NCI-H748 treated with DMSO at 0.1 percent for 48 hours (cell line): ENCODE measurements around the gene TICAM1.
"Not testable (repeated sequence)": the region's sequence is repeated elsewhere in the genome, so short reads cannot be mapped to it uniquely, and the experiment has no call there.

Source experiments
- DNase-seq: peaks from one replicate; lab custom pipeline; 2025; lab: John Stamatoyannopoulos, UW

The TICAM1 gene

DNA sequence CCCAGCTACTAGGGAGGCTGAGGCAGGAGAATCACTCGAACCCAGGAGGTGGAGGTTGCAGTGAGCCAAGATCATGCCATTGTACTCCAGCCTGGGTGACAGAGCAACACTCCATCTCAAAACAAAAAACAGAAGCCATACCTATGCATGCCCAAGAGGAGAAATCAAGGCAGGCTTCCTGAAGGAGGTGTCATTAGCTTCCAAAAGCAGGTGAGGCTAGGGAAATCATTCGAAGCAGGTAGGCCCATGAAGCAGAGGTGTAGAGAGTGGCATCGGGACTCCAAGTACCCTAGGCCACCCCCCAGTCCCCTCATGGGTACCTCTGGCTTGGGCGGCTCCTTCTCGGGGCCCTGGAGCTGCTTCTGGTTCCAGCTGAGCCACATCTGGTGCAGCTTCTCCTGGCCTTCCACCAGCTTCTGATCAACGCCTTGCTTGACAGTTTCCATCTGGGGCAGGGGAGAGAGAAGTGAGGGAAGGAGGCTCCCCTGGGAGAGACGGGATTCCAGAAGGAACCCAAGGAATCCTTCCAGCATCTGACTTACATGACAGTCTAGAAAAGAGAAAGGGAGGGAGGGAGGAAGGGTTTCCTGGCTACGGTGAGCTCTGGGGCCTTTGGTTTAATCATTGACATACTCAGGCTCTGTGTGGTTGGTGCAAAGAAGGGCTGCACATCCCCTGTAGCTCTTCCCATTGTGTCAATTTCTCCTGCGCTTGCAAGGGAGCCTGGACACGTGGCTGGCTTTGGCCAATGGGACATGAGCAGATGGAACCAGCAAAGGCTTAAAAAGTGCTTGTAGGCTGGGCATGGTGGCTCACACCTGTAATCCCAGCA, 13.1 kb upstream of the TICAM1 start:
- DNase-seq = no peak

DNA sequence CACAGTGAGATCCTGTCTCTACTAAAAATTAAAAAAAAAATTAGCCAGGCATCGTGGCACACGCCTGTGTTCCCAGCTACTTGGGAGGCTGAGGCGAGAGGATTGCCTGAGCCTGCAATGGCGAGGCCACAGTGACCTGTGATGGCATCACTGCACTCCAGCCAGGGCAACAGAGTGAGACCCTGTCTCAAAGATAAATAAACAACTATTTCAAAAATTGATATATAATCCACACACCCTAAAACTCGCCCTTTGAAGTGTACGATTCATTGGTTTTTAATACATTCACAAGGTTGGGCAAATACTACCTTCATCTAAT, 12.1 kb upstream of the TICAM1 start:
- no peak for DNase-seq

DNA sequence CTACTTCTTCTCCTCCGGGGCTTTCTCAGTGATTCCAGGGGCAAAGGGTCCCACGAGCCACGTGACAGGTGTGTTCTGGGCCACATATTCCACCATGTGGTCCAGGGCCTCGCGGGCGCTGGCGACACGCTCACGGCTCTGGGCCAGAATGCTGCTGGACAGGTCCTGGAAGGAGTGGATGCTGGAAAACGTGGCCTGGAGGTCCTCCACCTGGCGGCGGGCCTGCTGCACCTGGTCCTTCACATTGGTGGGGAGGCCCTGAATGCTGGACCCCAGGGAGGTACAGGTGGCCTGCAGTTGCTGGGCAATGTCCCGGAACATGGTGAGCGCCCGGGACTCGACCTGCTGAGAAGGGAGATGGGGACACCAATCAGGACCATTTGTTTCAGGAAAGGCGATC, 7.7 kb upstream of the TICAM1 start:
- DNase-seq = no peak

DNA sequence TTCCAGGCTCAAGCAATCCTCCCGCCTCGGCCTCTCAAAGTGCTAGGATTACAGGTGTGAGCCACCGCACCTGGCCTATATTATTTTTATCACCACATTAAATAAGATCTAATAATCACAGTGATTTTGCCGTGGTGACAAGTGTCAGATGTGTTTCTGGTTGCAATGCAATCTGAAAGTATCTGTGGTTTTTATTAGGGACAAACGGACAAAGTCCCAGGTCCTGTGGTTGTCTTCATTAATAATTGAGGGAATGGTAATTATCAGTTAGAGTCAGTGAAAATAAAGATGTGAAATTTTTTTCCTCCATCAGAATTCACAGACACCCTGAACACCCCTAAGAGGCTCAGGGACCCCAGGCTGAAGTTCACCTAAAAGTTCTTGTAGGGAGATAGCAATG, 1.3 kb upstream of the TICAM1 start:
- DNase-seq = no peak

DNA sequence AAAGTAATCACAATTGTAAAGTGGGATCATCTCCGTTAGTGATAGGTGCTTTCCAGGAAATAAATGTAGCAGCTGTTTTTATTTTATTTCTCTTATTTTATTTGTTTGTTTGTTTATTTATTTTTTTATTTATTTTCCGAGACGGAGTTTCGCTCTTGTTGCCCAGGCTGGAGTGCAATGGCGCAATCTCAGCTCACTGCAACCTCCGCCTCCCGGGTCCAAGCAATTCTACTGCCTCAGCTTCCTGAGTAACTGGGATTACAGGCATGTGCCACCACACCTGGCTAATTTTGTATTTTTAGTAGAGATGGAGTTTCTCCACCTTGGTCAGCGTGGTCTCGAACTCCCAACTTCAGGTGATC, 448 bp upstream of the TICAM1 start:
- DNase-seq = not testable (repeated sequence)

DNA sequence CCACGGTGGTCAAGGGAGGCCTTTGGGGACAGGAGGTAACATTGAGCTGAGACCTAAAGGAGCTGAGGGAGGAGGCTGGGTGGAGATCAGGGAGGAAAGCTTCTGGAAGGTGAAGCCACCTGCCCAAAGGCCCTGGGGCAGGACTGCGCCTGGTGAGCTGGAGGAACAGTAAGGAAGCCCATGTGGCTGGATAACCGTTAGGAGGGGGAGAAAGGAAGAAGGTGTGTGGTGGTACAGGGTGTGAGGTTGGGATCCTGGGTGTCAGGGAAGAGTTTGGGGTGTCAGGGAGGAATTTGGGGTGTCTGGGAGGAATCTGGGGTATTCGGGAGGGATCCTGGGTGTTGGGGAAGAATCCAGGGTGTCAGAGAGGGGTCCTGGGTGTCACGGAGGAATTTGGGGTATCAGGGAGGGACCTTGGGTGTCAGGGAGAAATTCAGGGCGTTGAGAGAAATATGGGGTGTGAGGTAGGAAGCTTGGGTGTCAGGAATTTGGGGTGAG, 695 bp downstream of the TICAM1 start:
- DNase-seq = no peak

DNA sequence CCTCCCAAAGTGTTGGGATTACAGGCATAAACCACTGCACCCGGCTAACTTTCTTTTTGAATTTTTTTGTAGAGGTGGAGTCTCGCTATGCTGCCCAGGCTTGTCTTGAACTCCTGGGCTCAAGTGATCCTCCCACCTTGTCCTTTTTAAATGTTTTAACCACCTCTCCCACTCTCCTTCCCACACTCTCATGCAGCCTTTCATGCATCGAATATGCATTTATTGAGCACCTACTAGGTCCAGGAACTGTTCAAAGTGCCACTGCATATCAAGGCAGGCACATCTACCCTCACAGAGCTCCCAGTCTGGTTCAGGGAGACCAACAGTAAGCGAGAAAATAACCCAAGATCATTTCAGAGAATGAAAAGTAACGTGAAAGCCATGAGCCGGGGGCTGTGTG, 1.2 kb downstream of the TICAM1 start:
- no peak for DNase-seq

DNA sequence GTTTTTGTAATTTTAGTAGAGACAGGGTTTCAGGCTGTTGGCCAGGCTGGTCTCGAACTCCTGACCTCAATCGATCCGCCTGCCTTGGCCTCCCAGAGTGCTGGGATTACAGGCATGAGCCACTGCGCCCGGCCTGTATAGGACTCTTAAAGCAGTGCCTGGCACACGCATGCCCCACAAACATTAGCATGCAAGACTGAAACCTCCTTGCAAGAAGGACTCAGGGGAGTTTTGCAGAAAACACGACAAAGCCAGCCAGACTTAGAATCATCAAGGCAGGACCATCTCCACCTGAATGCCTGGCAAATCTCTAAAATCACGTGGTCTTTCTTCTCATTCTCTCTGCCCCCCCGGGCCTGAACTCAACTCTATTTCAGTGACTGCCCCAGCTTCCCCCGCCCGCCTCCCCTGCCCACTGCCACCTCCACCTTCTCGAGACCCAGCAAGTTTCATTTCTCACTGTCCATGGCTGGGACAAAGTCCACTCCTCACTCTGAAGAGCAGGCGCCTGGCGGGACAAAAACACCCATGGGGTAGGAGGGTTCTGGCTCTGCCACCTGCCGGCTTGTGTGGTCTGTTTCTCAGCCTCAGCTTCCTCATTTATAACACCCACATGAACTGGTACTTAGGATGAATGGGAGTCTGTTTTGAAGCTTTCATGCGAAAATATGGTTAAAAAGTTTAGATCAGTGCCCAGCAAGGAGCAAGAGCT, 2.4 kb downstream of the TICAM1 start:
- no peak for DNase-seq

DNA sequence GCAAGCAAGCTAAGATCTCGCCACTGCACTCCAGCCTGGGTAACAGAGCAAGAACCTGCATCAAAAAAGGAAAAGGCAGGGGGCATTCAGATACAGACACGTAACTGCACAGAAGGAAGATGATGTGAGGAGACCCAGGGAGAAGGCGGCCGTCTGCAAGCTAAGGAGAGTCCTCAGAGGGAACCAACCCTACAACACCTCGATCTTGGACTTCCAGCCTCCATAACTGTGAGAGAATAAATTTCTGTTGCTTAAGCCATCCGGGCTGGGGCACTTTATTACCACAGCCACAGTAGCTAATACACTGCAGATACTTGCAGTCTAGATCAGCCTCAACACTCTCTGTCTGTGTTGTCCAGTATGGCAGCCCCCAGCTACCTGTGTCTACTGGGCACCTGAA, 7.9 kb downstream of the TICAM1 start:
- no peak for DNase-seq

DNA sequence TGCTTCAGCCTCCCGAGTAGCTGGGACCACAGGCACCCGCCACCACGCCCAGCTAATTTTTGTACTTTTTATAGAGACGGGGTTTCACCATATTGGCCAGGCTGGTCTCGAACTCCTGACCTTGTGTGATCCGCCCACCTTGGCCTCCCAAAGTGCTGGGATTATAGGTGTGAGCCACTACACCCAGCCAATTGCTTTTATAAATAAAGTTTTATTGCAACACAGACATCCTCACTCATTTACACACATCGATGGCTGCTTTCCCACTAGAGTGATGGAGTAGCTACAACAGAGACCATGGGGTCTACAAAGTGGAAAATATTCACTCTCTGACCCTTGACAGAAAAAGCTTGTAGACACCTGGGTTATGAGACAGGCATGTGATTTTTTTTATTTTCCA, 9.2 kb downstream of the TICAM1 start:
- DNase-seq = not testable (repeated sequence)

DNA sequence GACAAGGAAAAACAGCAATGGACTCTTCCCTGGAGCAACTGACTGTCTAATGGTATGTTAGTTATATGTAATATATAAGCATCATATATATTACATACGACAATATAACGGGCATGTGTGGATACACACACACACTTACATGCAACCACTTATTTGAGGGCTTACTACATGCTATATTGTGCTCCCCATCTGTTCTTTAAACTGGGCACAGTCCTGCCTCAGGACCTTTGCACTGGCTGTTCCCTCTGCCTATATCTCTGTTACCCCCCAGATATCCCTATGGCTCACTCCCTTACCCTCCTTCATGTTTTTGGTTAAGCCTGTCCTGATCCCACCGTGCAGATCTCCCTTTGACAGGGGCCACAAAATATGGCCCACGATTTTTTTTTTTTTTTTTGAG, 10.2 kb downstream of the TICAM1 start:
- no peak for DNase-seq

DNA sequence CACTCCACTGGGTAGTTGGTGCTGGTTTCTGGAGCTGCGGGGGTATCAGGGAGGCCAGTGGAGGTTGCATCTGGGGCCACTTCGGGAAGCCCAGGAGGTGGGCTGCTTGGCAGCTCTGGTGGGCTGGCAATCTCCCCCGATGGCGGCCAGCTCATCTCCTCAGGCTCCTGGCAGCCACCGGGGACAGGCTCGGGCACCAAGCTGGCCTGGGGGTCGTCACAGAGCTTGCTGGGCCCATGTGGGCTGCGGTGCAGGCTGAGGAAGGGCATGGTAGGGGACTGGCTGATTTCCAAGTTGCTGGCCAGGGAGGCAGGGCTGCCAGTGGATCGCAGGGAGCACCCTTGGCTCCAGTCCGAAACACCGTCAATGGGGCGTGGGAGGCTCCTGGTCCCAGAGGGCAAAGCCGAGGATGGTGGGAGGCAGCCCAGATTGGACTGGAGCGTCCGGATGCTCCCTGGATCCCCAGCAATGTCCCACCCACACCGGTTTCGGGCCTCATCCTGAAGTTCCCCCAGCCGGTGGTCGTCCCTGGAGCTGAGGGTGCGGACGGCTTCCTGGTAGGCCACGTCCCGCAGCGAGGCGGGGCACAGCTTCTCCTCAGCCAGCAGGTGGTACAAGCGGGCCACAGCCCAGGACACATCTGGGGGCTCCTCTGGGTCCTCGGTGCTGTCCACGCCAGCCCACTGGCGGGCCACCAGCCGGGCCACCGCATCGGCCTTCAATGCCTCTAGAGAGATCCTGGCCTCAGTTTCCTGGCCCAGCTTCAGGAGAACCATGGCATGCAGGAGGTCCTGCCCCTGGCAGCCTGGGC, 13.8 kb downstream of the TICAM1 start:
- no peak for DNase-seq

DNA sequence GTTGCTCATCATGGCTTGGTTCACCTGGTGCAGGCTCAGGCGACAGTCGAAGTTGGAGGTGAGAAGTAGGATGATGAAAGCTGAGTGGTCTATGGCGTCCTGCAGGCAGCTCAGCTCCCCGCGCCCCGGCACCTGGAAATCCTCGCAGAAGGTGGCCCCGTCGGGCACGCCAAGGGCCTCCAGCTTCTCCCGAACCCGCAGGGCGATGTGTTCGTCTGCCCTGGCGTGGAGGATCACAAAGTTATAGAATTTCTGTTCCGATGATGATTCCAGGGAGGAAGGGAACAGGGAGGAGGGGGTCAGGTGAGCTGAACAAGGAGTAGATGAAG, 14.6 kb downstream of the TICAM1 start:
- no peak for DNase-seq

DNA sequence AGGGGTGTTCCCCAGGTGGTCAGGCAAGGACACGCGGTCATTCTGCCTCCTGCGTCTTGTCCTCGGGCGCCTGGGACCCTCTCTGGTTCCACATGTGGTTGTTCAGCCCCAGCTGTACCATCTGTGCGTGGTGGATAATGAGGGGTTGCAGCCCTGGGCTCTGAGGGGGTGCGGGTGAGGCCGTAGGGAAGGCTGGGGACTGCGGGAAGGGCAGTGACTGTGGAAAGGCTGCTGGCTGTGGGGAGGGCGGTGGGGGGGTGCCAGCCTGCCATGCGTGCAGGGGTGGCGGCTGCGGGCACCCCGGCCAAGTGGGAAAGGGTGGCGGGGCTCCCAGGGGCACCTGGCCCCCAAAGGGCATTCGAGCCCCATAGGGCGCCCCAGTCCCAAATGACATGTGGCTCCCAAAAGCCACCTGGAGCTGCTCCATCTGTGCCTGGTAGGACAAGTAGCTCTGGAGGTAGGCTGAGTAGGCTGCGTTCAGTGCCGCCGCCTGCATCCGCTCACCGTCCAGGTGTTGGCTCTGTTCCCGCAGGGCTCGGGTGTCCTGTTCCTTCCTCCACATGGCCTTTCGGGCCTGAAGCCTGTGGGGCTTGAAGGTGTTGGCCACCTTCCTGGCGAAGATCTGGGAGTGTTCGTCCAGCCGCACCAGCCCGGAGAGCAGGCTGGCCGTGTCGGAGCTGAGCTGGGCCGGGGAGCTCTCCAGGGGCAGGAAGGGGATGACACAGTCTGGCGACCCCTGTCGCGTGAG, 15.1 kb downstream of the TICAM1 start:
- no peak for DNase-seq

DNA sequence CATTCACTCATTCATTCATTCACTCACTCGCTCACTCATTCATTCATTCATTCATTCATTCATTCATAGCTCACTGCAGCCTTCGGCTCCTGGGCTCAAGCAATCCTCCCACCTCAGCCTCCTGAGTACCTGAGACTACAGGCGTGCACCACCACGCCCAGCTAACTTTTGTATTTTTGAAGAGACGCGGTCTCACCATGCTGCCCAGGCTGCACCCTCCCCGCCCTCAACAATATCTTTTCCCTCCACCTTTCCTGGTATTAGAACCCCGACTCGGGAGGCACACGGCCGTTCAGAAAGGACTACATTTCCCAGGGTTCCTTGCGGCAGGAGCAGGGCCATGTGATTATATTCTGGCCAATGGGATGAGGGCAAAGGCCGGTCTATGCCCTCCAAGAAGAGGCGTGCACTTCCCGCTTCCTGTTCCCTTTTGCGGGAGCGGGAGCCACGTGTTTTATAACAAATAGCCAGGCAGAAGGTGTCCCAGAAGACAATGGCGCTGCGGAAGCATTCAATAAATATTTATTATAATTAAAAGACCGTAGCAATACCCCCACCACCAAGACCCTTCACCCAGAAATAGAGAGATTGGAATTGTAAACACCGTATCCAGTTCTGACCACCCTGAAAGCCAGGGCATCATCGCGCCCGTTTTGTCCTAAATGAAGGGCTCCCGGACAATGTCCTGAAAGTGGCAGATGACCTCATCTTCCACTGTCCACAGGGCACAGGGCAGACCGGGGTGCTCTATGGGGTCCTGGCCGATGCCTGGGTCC, 15.9 kb downstream of the TICAM1 start:
- peak; percentile 57 for DNase-seq

DNA sequence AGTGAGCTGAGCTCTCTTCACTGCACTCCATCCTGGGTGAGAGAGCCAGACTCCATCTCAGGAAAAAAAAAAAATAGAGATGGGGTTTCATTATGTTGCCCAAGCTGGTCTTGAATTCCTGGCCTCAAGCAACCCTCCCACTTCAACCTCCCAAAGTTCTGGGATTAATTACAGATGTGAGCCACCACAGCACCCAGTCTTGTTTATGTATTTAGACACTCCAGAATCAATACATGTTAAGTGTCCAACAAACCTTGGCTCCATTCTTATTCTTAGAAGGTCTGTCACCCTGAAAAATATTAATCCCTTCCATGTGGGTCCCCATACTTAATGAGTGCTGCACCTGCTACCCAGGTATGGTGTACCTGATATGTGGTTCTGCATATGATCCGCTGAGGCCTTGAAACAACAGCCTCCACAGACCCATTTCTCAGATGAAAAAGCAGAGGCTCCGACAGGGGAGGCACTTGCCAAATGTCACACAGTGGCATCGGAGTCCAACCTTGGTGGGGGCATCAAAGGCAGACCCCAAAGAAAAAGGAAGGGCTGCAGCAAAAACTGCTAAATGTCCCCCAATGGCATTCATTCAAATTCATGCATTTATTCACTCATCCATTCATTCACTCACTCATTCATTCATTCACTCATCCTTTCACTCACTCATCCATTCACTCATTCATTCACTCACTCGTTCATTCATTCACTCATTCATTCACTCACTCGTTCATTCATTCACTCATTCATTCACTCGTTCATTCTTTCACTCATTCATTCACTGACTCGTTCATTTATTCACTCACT, 16.7 kb downstream of the TICAM1 start:
- no peak for DNase-seq

DNA sequence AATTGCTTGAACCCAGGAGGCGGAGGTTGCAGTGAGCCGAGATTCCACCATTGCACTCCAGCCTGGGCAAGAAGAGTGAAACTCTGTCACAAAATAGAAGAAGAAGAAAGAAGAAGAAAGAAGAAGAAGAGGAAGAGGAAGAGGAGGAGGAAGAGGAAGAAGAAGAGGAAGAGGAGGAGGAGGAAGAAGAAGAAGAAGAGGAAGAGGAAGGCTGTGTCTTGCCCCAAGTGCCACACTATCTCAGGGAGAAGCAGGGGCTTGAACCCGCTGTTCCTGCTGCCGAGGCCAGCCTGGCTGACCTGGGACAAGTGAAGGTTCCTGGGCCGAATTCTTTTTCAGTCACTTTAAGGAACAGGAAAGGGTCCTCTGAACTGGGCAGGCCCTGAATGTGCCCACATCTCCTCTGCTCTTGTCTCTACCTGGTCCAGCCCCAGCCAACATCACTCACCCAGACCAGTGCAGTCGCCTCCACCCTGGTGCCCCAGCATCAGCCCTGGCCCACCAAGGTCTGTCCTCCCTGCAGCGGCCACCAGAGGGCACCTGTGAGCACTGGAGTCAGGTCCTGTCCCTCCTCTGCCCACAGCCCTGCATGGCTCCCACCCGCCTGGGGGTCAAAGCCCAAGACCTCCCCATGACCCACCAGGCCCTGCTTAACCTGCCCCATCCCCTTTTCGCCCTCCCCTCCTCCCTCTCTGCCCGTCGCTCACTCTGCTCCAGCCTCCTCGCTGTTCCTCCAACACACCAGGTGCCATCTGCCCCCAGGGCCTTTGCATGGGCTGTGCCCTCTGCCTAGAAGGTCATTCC, 20.0 kb downstream of the TICAM1 start:
- DNase-seq = peak; percentile 1

DNA sequence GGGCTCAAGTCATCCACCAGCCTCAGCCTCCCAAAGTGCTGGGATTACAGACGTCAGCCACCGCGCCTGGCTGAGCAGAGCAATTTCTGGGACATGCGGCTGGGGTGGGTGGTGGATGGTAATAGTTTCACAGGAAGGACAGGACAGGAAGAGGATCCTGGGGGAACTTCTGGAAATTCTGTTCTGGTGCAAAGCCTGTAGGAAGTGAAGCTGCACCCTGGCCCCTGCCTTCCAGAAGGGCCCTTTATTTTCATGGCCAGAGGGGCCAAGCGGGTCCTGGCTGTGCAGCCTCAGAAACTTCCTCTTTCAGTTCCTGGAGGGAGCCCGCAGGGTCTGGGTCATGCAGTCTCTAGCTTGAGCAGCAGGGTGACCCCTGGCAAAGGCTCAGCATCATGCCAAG, 24.3 kb downstream of the TICAM1 start:
- DNase-seq = no peak

DNA sequence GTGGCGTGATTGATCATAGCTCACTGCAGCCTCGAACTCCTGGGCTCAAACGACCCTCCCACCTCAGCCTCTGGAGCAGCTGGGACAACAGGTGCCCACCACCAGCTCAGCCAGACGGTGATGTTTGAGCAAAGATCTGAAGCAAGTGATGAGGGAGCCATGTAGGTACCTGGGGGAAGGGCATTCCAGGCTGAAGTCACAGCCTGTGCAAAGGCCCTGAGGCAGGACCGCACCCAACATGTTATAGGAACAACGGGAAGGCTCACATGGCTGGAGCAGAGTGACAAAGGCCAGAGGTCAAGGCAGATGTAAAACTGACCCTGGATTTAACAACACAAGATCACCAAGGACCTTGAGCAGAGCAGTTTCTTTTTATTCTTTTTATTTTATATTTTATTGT, 25.1 kb downstream of the TICAM1 start:
- no peak for DNase-seq

DNA sequence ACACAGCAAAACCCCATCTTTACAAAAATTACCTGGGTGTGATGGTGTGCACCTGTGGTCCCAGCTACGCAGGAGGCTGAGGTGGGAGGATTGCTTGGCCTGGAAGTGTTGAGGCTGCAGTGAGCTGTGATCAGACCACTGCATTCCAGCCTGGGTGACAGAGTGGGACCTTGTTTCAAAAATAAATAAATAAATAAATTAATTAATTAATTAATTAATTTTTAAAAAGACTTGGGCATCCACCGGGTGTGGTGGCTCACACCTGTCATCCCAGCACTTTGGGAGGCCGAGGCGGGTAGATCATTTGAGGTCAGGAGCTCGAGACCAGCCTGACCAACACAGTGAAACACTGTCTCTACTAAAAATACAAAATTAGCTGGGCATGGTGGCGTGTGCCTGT, 26.4 kb downstream of the TICAM1 start:
- not testable (repeated sequence) for DNase-seq
